ENCODE measurements around the gene DMXL1.

GRCh38 chr5:119207105-119207504, 136.2 kb downstream of the DMXL1 start:
- TF ChIP-seq CTCF (tag by site-specific recombination; IDR thresholded peaks at IDR 0.05), result no peak
- TF ChIP-seq ZNF768 (tag by site-specific recombination; IDR thresholded peaks at IDR 0.05), result no peak
- TF ChIP-seq, protein P1, sequence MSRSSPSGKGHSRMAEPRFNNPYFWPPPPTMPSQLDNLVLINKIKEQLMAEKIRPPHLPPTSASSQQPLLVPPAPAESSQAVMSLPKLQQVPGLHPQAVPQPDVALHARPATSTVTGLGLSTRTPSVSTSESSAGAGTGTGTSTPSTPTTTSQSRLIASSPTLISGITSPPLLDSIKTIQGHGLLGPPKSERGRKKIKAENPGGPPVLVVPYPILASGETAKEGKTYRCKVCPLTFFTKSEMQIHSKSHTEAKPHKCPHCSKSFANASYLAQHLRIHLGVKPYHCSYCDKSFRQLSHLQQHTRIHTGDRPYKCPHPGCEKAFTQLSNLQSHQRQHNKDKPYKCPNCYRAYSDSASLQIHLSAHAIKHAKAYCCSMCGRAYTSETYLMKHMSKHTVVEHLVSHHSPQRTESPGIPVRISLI (tag by site-specific recombination; IDR thresholded peaks at IDR 0.05), result no peak
- TF ChIP-seq, protein P2, sequence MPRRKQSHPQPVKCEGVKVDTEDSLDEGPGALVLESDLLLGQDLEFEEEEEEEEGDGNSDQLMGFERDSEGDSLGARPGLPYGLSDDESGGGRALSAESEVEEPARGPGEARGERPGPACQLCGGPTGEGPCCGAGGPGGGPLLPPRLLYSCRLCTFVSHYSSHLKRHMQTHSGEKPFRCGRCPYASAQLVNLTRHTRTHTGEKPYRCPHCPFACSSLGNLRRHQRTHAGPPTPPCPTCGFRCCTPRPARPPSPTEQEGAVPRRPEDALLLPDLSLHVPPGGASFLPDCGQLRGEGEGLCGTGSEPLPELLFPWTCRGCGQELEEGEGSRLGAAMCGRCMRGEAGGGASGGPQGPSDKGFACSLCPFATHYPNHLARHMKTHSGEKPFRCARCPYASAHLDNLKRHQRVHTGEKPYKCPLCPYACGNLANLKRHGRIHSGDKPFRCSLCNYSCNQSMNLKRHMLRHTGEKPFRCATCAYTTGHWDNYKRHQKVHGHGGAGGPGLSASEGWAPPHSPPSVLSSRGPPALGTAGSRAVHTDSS (tag by site-specific recombination; IDR thresholded peaks at IDR 0.05), result no peak
- no peak for TF ChIP-seq ZNF558 (tag by site-specific recombination; IDR thresholded peaks at IDR 0.05)

Data from HEK293 (cell line).